GM19043 (cell line): Measurements from ENCODE around the gene SUSD6.
A peak's percentile ranks its signal among the peaks of the same experiment; 100 is the strongest.
"Not testable (repeated sequence)": the region's sequence is repeated elsewhere in the genome, so short reads cannot be mapped to it uniquely, and the experiment has no call there.

Experiments used
- ATAC-seq: cut with Tn5 transposase; IDR thresholded peaks from one replicate; pipeline ENCODE4 v1.9.1; 2021; ENCODE audit warnings: low read depth; ENCODE audit not compliant: unreplicated experiment

The SUSD6 gene

GRCh38 chr14:69619012-69619411, 7.6 kb downstream of the SUSD6 start:
- no peak for ATAC-seq

GRCh38 chr14:69620211-69620611, 8.8 kb downstream of the SUSD6 start:
- ATAC-seq, result no peak

GRCh38 chr14:69620981-69621380, 9.6 kb downstream of the SUSD6 start:
- no peak for ATAC-seq

GRCh38 chr14:69624136-69624535, 12.7 kb downstream of the SUSD6 start:
- no peak for ATAC-seq

DNA sequence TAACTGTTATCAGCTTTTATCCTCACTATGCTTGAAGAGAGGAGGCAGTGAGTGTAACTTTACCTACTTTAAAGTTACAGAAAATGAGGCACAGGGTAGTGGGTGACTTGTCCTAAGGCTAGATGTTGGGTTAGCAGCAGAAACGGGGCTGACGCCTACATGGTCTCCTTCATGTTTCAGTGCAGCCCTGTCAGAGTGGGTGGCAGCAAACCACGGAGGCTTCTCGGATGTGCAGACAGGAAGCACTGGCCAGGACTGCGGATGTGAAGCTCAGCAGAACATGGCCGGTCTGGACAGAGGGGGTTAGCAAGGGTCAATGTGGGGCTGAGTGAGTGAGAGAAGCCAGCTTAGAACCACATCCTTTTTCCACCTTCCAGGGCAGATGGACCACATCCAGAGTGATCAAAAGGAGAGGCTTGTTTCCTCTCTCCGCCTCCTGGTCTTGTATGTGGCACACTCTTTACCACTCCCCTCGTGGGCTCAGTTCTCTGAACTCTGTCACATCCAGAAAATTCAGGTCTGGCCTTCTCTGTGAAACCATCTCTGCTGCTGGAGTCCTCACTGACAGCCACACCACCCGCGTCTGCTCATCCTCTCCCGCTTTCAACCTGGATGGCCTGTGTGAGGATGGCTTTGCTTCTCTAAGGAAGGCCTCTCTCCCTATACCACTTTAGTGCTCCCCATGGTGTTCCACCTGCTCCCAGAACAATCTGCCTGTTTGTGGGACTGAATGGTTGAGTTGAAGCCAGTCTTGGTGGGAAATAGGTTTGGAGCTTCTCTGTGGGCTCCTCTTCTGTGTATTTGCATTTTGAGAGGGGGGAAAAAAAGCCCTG, 14.1 kb downstream of the SUSD6 start:
- peak; percentile 81 for ATAC-seq

- no peak for ATAC-seq
Observed at GRCh38 chr14:69626132-69626500, 14.7 kb downstream of the SUSD6 start.

DNA sequence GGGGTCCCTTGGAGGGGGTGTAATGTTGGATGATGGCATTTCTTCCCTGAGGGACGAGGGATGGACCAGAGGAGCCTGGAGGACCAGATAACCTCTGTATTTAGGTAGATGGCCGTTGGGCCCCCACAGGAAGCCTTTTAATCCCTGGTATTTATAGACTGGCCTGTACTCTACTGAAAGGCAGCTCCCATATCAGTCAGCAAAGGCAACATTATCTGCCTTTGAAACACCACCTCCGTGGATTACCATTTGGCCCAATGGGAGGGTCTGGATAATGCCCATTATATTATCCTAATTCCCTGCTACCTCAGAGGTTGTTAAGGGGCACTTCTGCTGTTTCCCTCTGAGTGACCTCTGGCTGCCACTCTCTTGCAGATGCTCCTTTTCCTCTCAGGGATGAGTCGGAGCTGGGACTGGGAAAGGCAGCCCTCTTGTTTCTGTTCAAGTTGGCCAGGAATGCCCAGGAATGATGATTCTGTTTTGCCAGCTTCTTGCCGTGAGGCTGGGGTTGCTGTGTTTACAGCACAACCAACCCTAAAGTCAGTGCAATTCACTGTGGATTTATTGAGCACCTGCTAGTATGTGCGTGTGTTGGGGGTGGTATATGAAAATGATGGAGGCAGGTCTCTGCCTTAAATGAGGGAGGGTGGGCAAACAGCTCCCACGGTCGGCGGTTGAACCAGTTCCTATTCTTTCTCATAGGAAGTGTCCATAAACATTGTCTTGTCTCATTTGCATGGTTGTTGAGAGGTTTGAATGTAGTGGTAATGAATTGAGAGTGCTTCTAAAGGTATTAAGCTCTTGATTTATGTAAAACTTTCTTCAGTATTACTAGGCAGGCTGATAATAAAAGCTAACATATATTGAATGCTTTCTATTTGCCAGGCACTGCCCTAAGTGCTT, 18.1 kb downstream of the SUSD6 start:
- no peak for ATAC-seq

DNA sequence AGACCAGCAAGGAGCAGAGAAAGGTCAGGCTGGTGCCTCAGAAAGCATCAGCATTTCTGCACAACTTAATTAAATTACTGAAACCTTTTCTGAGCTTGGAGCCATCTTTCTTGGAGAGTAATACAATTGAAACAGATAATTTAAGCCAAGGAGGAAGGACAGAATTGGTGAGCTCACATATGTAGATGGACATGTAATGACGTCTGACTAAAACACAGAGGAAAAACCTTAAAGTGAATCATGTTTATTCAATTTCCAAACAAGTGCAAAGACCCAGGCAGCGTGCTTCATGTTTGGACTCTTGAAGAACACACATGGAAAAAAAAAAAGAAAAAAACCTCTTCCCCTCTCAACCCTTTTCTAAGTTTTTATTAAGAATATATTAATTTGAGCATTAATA, 19.0 kb downstream of the SUSD6 start:
- ATAC-seq, result no peak

DNA sequence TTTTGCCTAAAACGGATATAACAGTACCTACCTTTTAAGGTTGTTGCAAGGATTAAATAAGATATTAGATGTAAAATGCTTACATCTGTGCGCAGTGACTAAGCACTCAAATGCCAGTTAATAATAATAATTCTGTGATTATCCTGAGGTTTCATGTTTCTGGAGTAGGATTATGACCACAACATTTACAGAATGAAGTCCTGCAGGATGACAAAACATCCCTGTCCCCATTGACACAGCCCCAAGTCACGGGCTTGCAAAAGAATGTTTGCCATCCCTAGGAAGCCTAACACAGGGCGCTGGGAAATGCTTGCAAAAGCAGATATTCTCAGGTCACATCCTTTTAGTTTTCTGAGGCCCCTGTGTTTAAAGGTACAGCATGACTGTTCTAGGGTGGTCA, 20.1 kb downstream of the SUSD6 start:
- no peak for ATAC-seq

DNA sequence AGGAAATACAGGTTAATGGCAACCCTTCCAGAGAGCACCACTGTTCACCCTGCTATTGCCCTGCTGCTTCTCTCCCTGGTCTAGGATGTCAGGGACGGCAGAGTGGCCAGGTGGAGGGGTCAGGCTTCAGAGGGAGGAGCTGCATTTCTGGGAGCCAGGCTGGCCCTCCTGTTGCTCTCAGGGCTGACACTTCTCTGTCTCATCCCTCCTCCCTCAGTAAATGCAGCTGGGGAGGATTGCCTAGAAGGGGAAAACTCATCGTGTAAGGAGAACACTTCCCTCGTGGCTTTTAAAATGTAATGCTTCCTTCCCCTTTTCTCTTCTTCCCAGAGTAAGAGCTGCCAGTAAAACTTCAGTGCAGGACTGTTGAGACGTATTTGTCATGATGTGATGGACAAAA, 20.8 kb downstream of the SUSD6 start:
- ATAC-seq, result no peak

GRCh38 chr14:69632593-69633151, 21.3 kb downstream of the SUSD6 start:
- no peak for ATAC-seq

DNA sequence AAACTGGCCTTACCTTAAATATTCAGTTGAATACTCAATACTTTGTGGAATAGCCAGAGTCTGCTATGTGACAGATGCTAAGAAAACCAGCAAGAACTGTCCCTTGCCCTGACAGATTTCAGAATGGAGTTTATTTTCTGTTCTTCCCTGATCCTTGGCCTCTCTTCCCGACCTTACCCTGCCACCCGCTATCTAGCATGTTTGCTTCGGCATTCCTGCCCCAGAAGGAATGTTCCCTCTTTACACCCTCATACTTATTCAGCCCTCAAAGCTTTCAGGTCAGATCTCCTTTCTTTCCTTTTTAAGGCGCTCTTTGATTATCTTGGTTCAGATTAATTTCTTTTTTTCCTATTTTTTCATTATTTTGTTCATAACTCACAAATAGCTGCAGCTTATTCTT, 21.8 kb downstream of the SUSD6 start:
- ATAC-seq, result no peak

- ATAC-seq, result no peak
Observed at GRCh38 chr14:69635981-69636639, 24.7 kb downstream of the SUSD6 start.

DNA sequence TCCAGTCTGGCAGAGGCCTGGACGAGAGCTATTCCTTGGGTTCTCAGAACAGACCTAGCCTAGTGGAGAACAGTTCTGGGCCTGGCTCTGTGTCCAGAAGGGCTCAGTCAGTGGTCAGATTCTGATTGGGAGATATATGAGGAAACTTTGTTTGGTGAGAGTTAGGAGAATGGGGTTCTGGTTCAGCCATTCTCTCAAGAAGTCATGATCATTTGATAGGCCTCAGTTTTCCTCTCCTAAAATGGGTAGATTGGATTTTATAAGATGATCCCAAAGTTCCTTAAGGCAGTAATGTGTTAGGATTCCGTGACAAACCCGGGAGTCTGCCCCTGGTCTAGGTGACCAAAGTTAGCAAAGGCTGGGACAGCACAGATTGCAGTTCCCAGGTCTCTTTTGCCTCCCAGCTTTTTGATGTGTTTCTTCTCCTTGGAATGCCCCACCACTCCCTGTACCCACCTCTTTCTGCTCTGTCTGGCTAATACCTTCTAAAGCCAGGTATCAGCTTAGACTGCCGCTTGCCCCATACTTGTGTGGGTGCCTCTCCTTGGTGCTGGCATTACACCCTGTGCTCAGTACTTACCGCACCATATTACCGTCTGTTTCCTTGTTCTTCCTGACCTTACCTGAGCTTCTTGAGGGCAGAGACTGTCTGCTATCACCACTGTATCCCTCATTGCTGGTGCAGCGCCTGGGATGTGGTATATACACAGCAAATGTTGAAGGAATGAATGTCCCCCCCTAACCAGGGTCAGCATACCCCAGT, 25.5 kb downstream of the SUSD6 start:
- ATAC-seq, result no peak

GRCh38 chr14:69637503-69638031, 26.2 kb downstream of the SUSD6 start:
- no peak for ATAC-seq

- ATAC-seq, result no peak
Observed at GRCh38 chr14:69640931-69641330, 29.5 kb downstream of the SUSD6 start.

- ATAC-seq, result not testable (repeated sequence)
Observed at GRCh38 chr14:69642212-69642793, 30.9 kb downstream of the SUSD6 start.

- ATAC-seq, result no peak
Observed at GRCh38 chr14:69643430-69644200, 32.2 kb downstream of the SUSD6 start.

DNA sequence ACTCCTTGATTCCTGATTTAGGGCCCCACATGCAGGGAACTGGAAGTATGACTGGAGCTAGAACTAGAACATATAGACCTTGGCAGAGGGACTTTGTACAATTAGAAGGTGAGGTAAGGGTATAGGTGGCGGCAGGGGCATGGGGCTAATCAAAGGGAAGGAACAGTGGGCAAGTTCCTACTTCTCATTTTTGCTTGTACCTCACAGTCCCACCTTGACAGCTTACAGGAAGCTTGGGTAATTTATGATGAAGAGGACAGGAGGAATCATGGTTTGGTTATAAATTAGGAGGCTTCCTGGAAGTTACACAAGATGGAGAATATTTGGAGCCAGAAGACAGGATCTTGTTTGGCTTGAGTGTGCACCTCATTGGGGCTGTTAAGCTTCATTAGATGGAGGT, 33.4 kb downstream of the SUSD6 start:
- ATAC-seq, result no peak
